Transverse colon (tissue), 4 donors: ENCODE results near the gene CHST4.

Experiments used
- CTCF ChIP-seq, 5 experiments: fragments of 200-600 bp in 3 of 5; fragments of 450-650 bp in 2 of 5; sonication (generic) in 3 of 5; IDR thresholded peaks; 1 replicate in 2 of 5; 2 replicates in 3 of 5; pipeline ENCODE4 v1.5.1; 2016 to 2017; ENCODE audit warnings: antibody characterized with exemption in 5 of 5, inconsistent platforms in 3 of 5, mild to moderate bottlenecking in 2 of 5, moderate library complexity in 1 of 5
- EP300 ChIP-seq: sonication (generic); formaldehyde crosslinking; IDR thresholded peaks from one replicate; pipeline ENCODE4 v1.6.1; 2017; ENCODE audit warnings: antibody characterized with exemption, low read depth
- POLR2A ChIP-seq: fragments of 450-650 bp; IDR thresholded peaks from one replicate; pipeline ENCODE4 v1.6.1; 2016; ENCODE audit warnings: antibody characterized with exemption, mild to moderate bottlenecking, moderate library complexity
- POLR2AphosphoS5 ChIP-seq, 3 donors: sonication (generic); formaldehyde crosslinking; IDR thresholded peaks; one replicate each; pipeline ENCODE4 v1.6.1; 2016; ENCODE audit warnings: antibody characterized with exemption in 3 of 3

- TF ChIP-seq POLR2A (no peak), CTCF (IDR thresholded peaks at IDR 0.05) (no peak), EP300 (no peak), POLR2AphosphoS5 (IDR thresholded peaks at IDR 0.05) (no peak)
These were observed 11.8 kb upstream of the CHST4 start for GRCh38 chr16:71514476-71514875.
